ENCODE results near the gene PTH2R.
"Not testable (repeated sequence)": the region's sequence is repeated elsewhere in the genome, so short reads cannot be mapped to it uniquely, and the experiment has no call there.

Gene PTH2R, protein sequence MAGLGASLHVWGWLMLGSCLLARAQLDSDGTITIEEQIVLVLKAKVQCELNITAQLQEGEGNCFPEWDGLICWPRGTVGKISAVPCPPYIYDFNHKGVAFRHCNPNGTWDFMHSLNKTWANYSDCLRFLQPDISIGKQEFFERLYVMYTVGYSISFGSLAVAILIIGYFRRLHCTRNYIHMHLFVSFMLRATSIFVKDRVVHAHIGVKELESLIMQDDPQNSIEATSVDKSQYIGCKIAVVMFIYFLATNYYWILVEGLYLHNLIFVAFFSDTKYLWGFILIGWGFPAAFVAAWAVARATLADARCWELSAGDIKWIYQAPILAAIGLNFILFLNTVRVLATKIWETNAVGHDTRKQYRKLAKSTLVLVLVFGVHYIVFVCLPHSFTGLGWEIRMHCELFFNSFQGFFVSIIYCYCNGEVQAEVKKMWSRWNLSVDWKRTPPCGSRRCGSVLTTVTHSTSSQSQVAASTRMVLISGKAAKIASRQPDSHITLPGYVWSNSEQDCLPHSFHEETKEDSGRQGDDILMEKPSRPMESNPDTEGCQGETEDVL

DNA sequence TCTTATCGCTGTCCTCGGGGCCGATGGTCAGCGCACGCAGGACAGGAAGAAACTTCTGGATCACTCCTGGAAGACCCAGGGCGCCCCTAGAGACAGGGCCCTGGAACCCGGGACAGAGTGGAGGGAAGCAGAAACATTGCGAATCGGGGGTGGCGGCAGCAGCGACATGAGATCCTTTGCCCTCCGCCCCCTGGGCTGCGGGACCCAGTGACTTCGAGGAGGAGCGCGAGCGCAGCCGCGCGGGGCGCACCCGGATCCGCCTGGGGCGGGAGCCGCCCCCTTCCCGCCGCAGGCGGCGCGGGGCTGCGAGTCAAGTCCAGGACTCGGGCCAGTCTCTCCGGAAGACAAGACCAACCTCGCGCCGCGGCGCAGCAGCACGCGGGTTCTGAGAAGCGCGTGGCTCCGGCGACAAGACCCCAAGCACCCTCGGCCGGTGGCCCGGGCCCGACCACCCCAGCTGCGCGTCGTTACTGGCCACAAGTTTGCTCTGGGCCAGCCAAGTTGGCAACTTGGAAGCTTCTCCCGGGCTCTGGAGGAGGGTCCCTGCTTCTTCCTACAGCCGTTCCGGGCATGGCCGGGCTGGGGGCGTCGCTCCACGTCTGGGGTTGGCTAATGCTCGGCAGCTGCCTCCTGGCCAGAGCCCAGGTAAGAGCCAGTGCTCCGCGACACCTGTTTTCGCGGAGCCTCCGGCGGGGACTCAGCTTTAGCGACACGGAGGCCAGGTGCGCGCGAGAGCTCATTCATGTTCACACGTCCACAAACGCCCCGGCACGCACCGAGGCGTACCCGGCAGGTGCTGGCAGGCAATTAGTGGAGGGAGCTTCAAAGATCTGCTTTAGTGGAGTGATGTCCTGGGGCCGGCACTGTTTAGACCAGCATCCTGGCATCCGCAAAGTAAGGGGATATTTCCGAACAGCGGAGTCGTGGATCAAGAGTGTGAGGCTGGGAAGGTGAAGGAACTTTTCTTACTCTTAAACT is at the start of gene PTH2R:
Gene PTH2R, plus strand, starts transcription at position 319 of the 978 bp plus-strand sequence. Its CDS starts 252 bp downstream, at position 571.
- no peak for DNase-seq

DNA sequence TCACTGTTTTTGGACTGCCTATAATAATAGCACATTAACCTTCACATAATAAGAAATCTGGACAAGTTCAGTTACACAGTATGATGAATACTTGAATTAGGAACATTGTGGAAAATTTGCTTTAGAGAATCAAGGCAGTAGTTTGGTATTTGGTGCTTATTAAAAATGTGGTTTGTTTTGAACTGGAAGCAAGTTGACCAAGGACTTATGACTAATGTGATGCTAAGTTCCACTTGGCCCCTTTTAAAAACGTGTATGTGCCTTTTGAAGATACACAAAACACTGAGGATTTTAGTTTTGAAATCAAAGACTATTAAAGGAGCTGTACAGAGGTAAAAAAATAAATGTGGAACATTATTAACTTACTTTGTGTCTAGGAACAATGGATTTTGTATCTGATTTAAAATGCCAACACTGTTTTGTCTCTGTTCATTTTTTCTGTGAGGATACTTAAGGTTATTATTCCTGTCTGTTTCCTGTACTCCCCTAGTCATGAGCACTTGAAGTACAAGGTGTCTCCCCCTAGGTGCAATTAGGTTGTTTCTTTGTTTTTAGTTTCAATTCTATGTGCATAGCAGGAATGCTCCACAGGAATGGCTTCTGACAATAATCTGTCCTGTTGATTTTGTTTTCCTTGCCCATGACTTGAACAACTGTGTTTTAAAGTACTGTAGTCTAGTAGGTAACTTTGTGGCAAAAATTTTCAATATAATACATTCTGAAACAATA is 49.6 kb upstream of the PTH2R start:
- DNase-seq, result no peak

DNA sequence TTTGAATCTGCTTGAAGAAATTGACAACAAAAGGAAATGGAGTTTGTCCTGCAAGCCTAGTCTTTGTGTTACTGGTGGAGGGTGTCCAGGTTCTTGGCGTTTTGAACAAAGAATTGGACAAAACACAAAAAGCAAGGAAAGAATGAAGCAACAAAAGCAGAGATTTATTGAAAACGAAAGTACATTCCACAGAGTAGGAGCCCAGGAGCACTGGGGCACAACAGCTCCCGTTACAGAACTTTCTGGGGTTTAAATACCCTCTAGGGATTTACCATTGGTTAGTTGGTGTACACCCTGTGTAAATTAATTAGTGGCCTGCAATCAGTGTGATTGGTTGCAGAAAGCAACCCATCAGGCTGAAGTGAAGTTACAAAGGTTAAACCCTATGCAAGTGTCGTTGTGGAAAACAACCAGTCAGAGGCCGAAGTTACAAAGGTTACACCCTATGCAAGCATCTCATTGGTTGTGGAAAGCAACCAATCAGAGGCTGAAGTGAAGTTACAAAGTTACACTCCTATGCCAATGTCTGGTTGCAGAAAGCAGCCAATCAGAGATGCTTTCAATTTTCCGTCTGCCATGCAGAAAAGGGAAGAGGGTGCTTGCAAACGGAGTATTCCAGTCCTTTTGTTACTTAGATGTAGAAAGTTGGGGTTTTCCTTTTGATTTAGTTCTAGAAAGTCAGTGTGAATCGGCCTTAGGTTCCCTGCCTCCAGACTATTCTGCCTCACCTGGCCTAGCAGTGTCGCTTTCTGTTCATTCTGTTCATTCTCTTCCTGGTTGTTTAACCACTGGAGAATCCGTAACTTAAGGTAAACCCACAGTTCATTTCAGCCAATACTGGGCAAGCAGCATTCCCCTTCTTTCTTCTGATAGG is 47.6 kb upstream of the PTH2R start:
- DNase-seq, result no peak

DNA sequence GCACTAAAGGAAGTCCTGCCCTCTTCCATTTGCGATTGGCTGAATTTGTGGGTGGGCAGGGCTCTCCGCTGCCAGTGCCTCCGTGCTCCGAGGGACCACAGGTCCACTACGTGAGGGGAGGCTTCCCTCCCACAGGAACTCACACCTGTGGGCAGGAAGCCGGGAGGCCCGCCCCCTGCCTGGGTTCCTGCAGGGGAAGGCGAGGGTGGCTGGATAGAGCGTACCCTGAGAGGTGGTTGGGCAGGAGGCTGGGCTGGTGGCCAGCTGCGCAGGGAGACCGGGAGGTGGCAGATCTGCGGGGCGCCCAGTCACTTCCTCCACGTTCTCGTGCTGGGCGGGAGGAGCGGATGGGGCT is 47.0 kb upstream of the PTH2R start:
- peak; percentile 5 for DNase-seq

DNA sequence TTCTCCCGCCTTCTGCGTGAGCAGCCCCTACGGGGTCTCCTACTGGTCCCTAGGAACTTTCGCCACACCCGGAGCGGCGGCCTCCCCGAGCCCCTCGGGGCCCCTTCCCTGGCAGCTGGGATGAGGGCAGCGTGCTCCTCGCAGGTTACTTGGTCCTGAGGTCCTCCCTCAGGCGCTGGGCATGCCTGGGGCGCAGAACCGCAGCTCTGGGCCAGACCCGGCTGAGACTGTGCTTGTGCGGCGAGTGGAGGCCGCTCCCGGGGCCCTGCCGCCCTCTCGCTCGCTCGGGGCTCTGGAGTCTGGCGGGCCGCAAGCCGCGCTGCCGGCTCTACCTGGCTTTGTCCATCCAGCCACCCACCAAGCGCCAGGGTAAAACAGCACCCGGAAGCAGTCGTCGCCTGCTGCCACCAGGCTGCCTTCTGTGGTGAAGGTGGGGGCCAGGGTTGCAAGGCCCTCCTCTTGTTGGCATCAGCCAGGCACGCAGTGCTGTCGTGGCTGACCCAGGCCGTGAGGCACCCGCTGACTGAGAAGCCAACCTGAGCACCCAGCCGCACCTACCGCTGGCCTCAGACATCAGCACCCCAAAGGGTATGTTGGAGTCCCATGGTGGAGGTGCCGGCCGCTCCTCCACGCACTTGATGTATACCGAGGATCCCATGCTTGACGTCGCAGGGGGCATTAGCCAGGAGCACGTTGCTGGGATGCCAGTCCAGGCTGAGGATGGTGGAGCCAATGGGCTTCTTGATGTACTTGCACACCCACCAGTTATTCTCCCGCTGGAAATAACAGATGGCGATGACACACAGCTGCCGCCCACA is 46.1 kb upstream of the PTH2R start:
- DNase-seq, result no peak

DNA sequence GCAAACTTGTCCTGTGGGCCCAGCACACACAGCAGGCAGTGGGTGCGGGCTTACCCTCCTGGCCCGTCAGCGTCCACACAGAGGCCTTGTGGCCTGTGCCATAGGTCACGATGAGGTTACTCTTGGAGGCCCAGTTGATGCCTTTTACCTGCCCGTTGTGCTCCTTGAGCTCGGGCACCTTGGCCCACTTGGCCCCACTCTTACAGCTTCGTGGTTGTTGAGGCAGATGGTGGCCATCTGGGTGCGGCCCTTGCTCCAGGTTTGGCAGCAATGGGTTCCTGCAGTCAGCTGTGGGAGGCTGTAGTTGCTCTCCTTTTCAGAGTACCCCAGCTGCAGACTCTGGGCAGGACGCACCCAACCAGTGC is 45.5 kb upstream of the PTH2R start:
- DNase-seq, result no peak

DNA sequence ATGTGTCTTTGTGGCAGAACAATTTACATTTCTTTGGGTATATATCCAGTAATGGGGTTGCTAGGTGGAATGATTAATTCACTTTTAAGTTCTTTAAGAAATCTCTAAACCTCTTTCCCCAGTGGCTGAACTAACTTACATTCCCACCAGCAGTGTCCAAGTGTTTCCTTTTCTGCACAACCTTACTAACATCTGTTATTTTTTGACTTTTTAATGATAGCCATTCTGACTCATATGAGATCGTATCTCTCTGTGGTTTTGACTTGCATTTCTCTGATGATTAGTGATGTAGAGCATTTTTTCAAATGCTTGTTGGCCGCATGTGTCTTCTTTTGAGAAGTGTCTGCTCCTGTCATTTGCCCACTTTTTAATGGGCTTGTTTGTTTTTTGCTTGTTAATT is 43.1 kb upstream of the PTH2R start:
- no peak for DNase-seq

DNA sequence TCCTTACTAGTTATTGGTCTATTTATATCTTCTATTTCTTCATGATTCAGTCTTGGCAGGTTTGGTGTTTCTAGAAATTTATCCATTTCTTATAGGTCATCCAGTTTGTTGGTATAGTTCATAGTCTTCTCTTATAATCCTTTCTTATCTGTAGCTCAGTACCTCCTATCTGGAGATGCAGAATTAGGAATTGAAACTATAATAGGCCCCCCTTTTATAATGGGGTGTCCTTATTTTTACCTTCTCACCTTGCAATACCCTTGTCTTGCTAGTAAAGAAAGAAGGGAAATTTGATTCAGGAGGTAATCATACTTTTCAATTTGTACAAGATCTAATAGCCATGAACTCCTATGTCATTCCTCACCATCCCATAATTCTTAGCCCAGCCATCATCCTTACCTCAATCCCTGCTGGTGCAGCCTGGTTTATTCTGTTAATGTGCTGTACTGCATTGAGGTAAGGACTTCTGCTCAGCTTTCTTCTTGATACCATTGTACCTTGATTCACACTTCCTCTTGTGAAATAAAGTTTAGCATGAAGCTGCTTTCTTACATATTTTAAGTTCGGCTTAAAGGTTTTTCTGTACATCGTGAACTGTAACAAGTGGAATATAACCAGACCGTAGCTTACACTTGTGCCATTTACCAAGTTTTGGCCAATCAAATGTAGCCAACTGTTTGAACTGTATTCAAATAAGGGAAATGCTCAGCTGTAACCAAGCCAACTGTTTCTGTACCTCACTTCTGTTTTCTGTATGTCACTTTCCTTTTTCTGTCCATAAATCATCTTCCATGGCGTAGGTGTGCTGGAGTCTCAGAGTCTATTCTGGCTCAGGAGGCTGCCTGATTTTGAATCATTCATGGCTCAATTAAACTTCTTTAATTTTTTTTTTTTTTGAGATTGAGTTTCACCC is 40.1 kb upstream of the PTH2R start:
- no peak for DNase-seq

DNA sequence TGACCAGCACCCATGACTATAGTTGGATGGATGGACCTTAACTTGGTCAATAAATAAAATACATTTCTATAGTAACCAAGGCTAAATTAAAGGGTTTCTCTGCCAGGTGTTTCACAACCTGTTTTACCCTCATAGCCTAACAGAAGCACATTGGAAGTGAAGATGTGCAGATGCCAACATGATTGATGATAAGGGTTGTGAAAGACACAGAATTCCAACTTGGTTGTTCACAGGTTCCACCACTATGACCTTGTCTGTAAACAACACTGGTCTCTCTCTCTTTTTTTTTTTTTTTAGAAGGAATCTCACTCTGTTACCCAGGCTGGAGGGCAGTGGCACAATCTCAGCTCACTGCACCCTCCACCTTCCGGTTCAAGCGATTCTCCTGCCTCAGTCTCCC is 37.5 kb upstream of the PTH2R start:
- DNase-seq, result no peak

DNA sequence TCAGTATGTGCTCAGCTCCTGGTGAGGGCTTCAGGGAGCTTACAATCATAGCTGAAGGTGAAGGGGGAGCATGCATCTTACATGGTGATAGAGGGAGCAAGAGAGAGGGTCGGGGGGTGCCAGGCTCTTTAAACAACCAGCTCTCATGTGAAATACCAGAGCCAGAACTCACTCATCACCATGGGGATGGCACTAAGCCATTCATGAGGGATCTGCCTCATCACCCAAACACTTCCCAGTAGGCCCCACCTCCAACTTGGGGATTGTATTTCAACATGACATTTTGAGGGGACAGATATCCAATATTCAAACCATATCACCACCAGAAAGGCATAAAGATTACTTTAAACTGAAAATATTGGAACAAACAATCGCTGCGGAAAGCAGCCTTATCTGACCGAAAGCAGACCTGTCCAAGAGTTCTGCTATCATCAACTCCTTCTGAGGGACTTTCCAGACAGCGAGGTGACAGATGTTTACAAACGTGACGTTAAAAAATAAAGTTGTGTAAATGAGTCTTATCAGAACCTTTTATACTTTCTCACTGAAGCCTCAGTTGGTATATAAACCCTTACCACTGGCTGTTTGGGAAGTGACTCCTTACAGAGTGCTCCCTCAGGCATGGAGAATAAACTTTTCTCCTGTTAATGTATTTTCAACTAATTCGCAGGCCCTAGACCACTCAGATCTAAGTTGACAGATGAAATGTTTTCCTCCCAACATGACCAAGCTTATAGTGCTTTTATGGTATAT is 35.5 kb upstream of the PTH2R start:
- DNase-seq, result no peak

DNA sequence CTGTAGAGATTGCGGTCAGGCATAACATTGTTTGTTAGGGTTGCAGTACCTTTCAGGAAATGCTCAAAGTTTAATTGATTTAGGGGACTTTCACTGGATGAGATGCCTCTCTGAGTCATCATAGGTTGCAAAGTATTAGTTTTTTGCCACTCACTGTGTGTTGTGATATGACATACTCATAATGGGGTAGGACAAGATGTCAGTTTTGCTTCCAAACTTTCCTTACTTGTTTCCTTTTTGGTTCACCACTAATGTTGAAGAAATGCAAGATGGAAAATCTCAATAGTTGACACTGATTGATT is 35.0 kb upstream of the PTH2R start:
- no peak for DNase-seq

DNA sequence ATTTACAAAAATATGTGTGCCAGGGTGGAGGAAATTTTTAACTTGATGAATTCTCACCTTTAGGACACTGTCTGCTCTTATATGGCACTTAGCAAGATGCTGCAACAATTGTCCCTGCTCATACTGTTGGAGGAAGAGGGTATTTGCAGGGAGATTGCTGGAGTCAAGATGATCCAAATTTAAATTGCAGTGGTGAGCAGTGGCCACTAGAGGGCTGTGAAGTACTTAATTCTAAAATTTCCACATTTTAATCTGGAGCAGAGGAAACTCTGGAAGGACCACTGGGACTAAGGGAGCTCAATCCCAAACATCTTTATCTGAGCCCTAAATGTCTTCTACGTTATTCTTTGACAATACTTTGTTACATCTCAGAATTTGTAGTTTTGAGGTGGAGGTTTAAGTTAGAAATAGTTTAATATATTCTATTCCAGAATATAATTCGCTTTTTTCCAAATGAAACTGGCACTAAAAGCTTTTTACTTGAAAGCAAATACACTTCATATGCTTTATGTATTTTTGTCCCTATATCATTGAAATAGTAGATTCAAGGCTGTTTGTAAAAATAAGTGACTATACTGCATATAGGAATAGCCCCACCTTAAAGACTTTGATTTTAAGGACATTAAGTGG is 33.0 kb upstream of the PTH2R start:
- peak; percentile 20 for DNase-seq

DNA sequence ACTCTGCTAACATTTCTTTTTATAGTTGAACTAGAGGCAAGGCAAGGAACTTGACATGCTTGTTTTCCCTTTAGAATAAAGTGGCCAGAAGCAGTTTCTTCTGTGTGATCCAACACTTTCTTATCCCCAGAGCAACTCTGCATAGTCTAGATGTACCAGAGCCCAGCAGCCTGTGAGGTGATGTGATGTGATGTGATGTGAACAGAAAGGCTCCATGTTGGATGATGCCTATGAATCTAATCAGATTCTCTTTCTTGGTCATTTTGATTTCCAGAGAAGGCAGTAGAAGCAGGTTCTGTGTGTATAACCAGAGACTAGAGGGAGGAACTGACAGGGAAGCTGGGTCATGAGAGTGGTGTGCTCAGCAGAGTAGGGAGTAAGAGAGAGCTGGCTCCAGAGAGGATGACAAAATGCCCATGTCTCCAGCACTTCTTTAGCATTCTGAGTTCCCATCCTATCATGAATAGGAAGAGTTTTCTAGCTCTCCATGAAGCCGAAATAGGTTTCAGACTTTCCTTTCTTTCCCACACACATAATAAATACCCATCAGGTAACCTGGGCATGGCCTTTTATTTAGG is 31.0 kb upstream of the PTH2R start:
- no peak for DNase-seq

DNA sequence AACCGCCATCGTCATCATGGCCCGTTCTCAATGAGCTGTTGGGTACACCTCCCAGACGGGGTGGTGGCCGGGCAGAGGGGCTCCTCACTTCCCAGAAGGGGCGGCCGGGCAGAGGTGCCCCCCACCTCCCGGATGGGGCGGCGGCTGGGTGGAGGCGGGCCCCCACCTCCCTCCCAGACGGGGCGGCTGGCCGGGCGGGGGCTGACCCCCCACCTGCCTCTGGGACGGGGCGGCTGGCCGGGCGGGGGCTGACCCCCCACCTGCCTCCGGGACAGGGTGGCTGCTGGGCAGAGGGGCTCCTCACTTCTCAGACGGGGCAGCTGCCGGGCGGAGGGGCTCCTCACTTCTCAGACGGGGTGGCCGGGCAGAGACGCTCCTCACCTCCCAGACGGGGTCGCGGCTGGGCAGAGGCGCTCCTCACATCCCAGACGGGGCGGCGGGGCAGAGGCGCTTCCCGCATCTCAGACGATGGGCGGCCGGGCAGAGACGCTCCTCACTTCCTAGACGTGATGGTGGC is 29.2 kb upstream of the PTH2R start:
- DNase-seq, result not testable (repeated sequence)

DNA sequence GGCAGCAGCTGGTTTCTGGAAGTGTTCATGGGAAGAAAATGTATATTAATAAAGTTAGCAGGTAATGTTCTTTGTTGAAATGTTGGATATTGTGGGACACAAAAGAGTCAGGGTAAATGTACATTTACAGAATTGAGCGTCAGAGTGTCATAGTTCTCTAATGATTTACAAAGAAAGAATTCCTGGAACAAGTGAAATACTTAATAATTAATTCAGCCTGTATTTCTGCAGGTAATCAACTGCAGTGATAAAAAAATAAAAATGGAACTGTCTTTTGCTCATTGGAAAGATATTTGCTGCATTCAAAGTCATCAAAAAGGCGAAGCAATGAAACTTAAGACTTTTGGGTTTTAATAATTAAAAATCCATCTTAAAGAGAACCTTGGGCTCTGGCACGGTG is 27.4 kb upstream of the PTH2R start:
- no peak for DNase-seq

DNA sequence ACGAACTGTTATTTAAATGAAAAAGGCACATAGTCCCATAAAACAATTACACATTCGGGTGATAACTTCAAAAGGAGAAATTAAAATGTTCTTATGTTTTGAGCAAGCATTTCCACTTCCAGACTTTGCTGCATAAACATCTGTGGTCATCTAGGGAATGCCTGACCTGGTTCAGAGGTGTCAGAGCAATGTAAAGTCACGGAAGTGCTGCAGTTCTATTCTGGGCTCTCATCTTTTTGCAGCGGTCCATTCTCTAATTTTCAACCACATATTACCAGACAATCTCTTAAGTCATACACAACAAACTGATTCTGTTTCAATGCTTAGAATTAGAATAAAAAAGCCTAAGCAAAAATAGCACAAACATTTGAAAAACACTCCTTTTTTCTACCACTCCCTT is 22.0 kb upstream of the PTH2R start:
- DNase-seq, result no peak

DNA sequence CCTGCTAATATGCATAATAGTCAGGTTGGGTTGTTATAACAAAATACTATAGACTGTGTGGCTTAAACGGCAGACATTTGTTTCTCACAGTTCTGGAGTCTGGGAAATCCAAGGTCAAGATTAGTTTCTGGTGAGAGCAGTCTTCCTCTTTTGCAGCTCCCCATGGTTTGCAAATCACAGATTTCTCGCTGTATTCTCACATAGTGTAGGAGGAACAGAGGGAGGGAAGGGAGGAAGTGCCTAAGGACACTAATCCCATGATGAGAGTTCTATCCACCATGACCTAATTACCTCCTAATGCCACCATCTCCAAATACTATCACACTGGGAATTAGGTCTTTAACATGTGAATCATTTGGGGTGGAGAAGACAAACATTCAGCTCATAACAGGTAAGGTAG is 20.1 kb upstream of the PTH2R start:
- no peak for DNase-seq

DNA sequence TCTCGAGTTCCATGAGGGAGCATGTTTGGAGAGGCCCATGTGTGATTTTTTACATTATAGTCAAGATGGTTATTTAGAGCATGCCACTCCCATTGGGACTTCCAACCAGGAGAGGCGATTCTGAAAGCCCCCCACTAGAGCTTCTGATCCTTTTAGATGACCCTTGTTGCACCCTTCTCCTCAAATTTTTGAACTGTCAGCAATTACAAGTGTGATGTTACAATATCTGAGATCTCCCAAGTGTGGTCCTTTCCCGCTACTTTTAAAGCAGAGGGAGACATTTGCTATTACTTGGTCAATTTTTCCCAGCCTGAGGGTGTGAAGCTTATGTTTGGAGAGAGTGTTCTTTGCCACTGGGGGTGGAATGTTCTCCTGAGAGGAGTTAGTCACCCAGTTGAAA is 16.7 kb upstream of the PTH2R start:
- DNase-seq, result no peak

All from CD4-positive, alpha-beta T cell treated with Interleukin-6 for 4 hours (primary cell).